PC-3 (cell line): ENCODE data around the gene ABCB8. TPM values are rescaled to one million over a fixed set of nuclear protein-coding genes. Genes with fewer than 3 reads are reported as not detected.
"Not testable (repeated sequence)": the region's sequence is repeated elsewhere in the genome, so short reads cannot be mapped to it uniquely, and the experiment has no call there.

Experiments
- ATAC-seq: fragments of 200-7000 bp; cut with Tn5 transposase; 2 replicates; pipeline ENCODE4 v1.9.1; 2020; ENCODE audit warnings: mild to moderate bottlenecking, moderate library complexity
- BruUV-seq: library from RNA; stranded (reverse); fragments of 400-500 nt; replicated peaks from 2 replicates; lab custom pipeline; 2021; lab: Mats Ljungman, UMichigan
- CTCF ChIA-PET: fragments of 300-600 bp; sonication (Branson Sonifier 250); formaldehyde crosslinking; loops from one replicate; lab custom pipeline; 2022; ENCODE audit warnings: antibody characterized with exemption; lab: Charles Lee
- POLR2A ChIA-PET: fragments of 300-600 bp; sonication (Branson Sonifier 250); formaldehyde crosslinking; loops from one replicate; lab custom pipeline; 2022; ENCODE audit warnings: antibody characterized with exemption; ENCODE audit not compliant: unreplicated experiment; lab: Charles Lee
- DNase-seq: peaks from one replicate; pipeline ENCODE4 v3.0.0-alpha.2; 2015
- H2AFZ ChIP-seq: fragments of 300-600 bp; sonication (generic); 2 replicates; pipeline ENCODE4 v1.6.0; 2016; ENCODE audit warnings: antibody characterized with exemption, low read length
- H3F3A ChIP-seq: fragments of 300-600 bp; sonication (generic); one replicate; pipeline ENCODE4 v1.6.0; 2017; ENCODE audit warnings: antibody characterized with exemption, low read length, control low read depth, mild to moderate bottlenecking; ENCODE audit not compliant: unreplicated experiment
- H3K27ac ChIP-seq: fragments of 300-600 bp; sonication (generic); 2 replicates; pipeline ENCODE4 v1.5.1; 2016; ENCODE audit warnings: mild to moderate bottlenecking, low read length
- H3K27me3 ChIP-seq: fragments of 300-600 bp; sonication (generic); 2 replicates; pipeline ENCODE4 v1.6.1; 2016; ENCODE audit warnings: low read length, mixed read lengths
- H3K36me3 ChIP-seq: fragments of 300-600 bp; sonication (generic); 2 replicates; pipeline ENCODE4 v1.6.1; 2016; ENCODE audit warnings: low read depth, mixed run types, low read length, mixed read lengths
- H3K4me1 ChIP-seq: fragments of 300-600 bp; sonication (generic); 2 replicates; pipeline ENCODE4 v1.5.1; 2016; ENCODE audit warnings: low read length; ENCODE audit not compliant: insufficient read depth
- H3K4me2 ChIP-seq: fragments of 300-600 bp; sonication (generic); 2 replicates; pipeline ENCODE4 v1.6.0; 2016; ENCODE audit warnings: low read length
- H3K4me3 ChIP-seq: fragments of 300-600 bp; sonication (generic); 2 replicates; pipeline ENCODE4 v1.5.1; 2016; ENCODE audit warnings: mild to moderate bottlenecking, low read length, mixed read lengths
- H3K79me2 ChIP-seq: fragments of 300-600 bp; sonication (generic); 2 replicates; pipeline ENCODE4 v1.6.1; 2017; ENCODE audit warnings: low read length, mixed read lengths
- H3K9ac ChIP-seq: fragments of 300-600 bp; sonication (generic); 2 replicates; pipeline ENCODE4 v1.6.0; 2016; ENCODE audit warnings: mild to moderate bottlenecking, low read length
- H3K9me2 ChIP-seq: fragments of 300-600 bp; sonication (generic); replicated peaks from 2 replicates; pipeline ENCODE4 v1.6.1; 2016; ENCODE audit warnings: mixed run types, low read length, mixed read lengths
- H3K9me3 ChIP-seq: fragments of 300-600 bp; sonication (generic); 2 replicates; pipeline ENCODE4 v1.6.1; 2016; ENCODE audit warnings: low read length, mixed read lengths
- H4K20me1 ChIP-seq: fragments of 300-600 bp; sonication (generic); 2 replicates; pipeline ENCODE4 v1.6.1; 2016; ENCODE audit warnings: low read length, mixed read lengths
- CTCF ChIP-seq: fragments of 300-600 bp; sonication (generic); conservative IDR thresholded peaks from 2 replicates; pipeline ENCODE4 v1.5.1; 2017; ENCODE audit warnings: antibody characterized with exemption, low read depth, mild to moderate bottlenecking, low read length
- EZH2 ChIP-seq: fragments of 300-600 bp; sonication (generic); IDR thresholded peaks from one replicate; pipeline ENCODE4 v1.6.1; 2017; ENCODE audit warnings: antibody characterized with exemption, mild to moderate bottlenecking, low read length; ENCODE audit not compliant: unreplicated experiment
- EZH2phosphoT487 ChIP-seq: fragments of 300-600 bp; sonication (generic); IDR thresholded peaks from 2 replicates; pipeline ENCODE4 v1.6.1; 2018; ENCODE audit warnings: mild to moderate bottlenecking, antibody characterized with exemption, low read length, borderline replicate concordance
- intact Hi-C: fragments of 100-400 bp; cut with micrococcal nuclease; formaldehyde crosslinking; loops from 2 replicates; pipeline ENCODE4 v1.9.0; 2023
- total RNA-seq: library from RNA; depleted of rRNA; stranded (reverse); fragments of >200 nt; gene quantifications from 2 replicates; pipeline ENCODE4 v1.2.3, GENCODE V29; 2014

ABCB8 gene
- total RNA-seq, 1 experiment from 2014 or later = 58.4 TPM

GRCh38 chr7:151010307-151011096 lies 17.7 kb upstream of the ABCB8 start:
- no peaks in the 10 kb centered on the region for H3F3A ChIP-seq
- no peak overlapping the region for H2AFZ ChIP-seq
- H4K20me1 ChIP-seq = no peaks in the 10 kb centered on the region
- TF ChIP-seq CTCF = no peak
- no peak for TF ChIP-seq EZH2
- no peak for TF ChIP-seq EZH2phosphoT487
- H3K27ac ChIP-seq = no peak overlapping the region
- no peak for ATAC-seq
- H3K79me2 ChIP-seq = no peaks in the 10 kb centered on the region
- DNase-seq = no peak
- H3K27me3 ChIP-seq = no peaks in the 10 kb centered on the region
- intact Hi-C loops = no loop called here
- 0 out of 2 replicates have a peak, but pooled peaks cover 3% of the 10 kb centered on the region for H3K4me1 ChIP-seq
- no peaks in the 10 kb centered on the region for H3K9me2 ChIP-seq
- ChIA-PET CTCF (no interaction called here), POLR2A (interaction anchor here (0.6 kb wide), 1 partner anchor 18 kb away, joined by 3 read pairs; no protein-coding TSS in a partner anchor)
- H3K9ac ChIP-seq = no peak overlapping the region
- no peaks in the 10 kb centered on the region for H3K9me3 ChIP-seq
- H3K4me2 ChIP-seq = no peak overlapping the region
- no TSS peak for BruUV-seq
- no peak overlapping the region for H3K4me3 ChIP-seq
- no peaks in the 10 kb centered on the region for H3K36me3 ChIP-seq

- POLR2A ChIA-PET = no interaction called here
- Histone ChIP-seq H3K4me2 (no peak overlapping the region), H3K4me3 (no peak overlapping the region)
These were observed 17.2 kb upstream of the ABCB8 start for GRCh38 chr7:151011097-151011409.

GRCh38 chr7:151011616-151012015 lies 16.6 kb upstream of the ABCB8 start:
- H3K27ac ChIP-seq, POLR2A ChIA-PET, H3K4me2 ChIP-seq, H3F3A ChIP-seq, DNase-seq, H3K9me3 ChIP-seq, H3K79me2 ChIP-seq, H3K4me1 ChIP-seq, H3K4me3 ChIP-seq, BruUV-seq, H3K9ac ChIP-seq, intact Hi-C loops, H3K9me2 ChIP-seq, H3K27me3 ChIP-seq, H2AFZ ChIP-seq, ATAC-seq, H4K20me1 ChIP-seq, H3K36me3 ChIP-seq: not testable (repeated sequence)
- CTCF ChIA-PET = interaction anchor here (0.6 kb wide), 1 partner anchor 16 kb away, joined by 3 read pairs; the partner anchor contains the start of gene ABCB8

More at GRCh38 chr7:151011097-151011409, 17.2 kb upstream of the ABCB8 start:
- Histone ChIP-seq H3K9ac (no peak overlapping the region), H4K20me1 (no peaks in the 10 kb centered on the region), H3K27ac (no peak overlapping the region), H3K79me2 (no peaks in the 10 kb centered on the region), H2AFZ (no peak overlapping the region), H3K36me3 (no peaks in the 10 kb centered on the region), H3K27me3 (no peaks in the 10 kb centered on the region), H3K4me1 (0 out of 2 replicates have a peak, but pooled peaks cover 3% of the 10 kb centered on the region), H3K9me2 (no peaks in the 10 kb centered on the region), H3K9me3 (no peaks in the 10 kb centered on the region), H3F3A (no peaks in the 10 kb centered on the region)
- intact Hi-C loops = no loop called here
- DNase-seq (no peak), ATAC-seq (no peak)
- BruUV-seq = no TSS peak
- TF ChIP-seq EZH2phosphoT487 (no peak), EZH2 (no peak), CTCF (no peak)
- CTCF ChIA-PET = no interaction called here
